Gastrocnemius medialis (tissue), 4 donors: ENCODE data around the gene RIN3.

Experiments used
- POLR2A ChIP-seq, 2 donors: fragments of 450-650 bp; IDR thresholded peaks; one replicate each; pipeline ENCODE4 v1.6.1; 2017; ENCODE audit warnings: antibody characterized with exemption in 2 of 2, mild to moderate bottlenecking in 2 of 2, moderate library complexity in 2 of 2
- TF ChIP-seq, protein P1 (sequence below), 5 experiments: fragments of 450-650 bp in 3 of 5; fragments of 200-600 bp in 2 of 5; sonication (generic) in 2 of 5; IDR thresholded peaks in 4 of 5; conservative IDR thresholded peaks in 1 of 5; 1 replicate in 4 of 5; 2 replicates in 1 of 5; pipeline ENCODE4 v1.5.1; 2016 to 2019; ENCODE audit warnings: antibody characterized with exemption in 5 of 5, mild to moderate bottlenecking in 3 of 5, moderate library complexity in 3 of 5

- no peak for TF ChIP-seq POLR2A (IDR thresholded peaks at IDR 0.05)
- TF ChIP-seq, protein P1, sequence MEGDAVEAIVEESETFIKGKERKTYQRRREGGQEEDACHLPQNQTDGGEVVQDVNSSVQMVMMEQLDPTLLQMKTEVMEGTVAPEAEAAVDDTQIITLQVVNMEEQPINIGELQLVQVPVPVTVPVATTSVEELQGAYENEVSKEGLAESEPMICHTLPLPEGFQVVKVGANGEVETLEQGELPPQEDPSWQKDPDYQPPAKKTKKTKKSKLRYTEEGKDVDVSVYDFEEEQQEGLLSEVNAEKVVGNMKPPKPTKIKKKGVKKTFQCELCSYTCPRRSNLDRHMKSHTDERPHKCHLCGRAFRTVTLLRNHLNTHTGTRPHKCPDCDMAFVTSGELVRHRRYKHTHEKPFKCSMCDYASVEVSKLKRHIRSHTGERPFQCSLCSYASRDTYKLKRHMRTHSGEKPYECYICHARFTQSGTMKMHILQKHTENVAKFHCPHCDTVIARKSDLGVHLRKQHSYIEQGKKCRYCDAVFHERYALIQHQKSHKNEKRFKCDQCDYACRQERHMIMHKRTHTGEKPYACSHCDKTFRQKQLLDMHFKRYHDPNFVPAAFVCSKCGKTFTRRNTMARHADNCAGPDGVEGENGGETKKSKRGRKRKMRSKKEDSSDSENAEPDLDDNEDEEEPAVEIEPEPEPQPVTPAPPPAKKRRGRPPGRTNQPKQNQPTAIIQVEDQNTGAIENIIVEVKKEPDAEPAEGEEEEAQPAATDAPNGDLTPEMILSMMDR (IDR thresholded peaks at IDR 0.05 in 4 of 5, conservative IDR thresholded peaks at IDR 0.05 in 1 of 5): no peak
Observed at GRCh38 chr14:92649066-92649465, 135.5 kb downstream of the RIN3 start.
